ENCODE measurements around the gene HAND1.

The HAND1 gene

DNA sequence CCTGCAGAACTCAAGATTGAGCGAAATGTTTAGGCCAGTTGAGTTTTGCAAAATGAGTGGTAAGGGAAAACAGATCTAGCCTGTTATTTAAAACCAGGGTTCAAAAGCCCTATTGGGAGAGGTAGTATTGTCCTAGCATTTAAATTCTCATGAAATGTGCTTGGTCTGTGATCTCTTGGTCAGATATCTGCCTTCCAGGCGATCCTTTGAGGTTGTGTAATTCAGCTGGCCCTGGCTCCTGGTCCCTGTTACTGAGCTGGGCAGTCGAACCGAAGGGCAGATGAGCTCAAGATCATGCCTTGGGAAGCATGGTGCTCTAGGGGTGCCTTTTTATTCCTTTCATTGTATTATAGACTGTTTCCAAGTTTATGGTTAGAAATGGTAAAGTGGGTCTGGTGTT is 17.9 kb downstream of the HAND1 start:
- no peak overlapping the region for H2BK12ac ChIP-seq (ENCODE audit: low read length in 2 of 2)
- DNase-seq, result no peak
- H3K4ac ChIP-seq (ENCODE audit: low read depth in 1 of 2, low read length in 2 of 2), result no peak overlapping the region
- no peak overlapping the region for H3K9ac ChIP-seq (ENCODE audit: low read length)
- no peak overlapping the region for H3K4me3 ChIP-seq (ENCODE audit: insufficient read depth in 1 of 2, low read depth in 1 of 2, low read length in 2 of 2)
- no peak overlapping the region for H3K23ac ChIP-seq (ENCODE audit: low read length in 2 of 2)
- H4K91ac ChIP-seq (ENCODE audit: low read length), result no peak overlapping the region
- H2BK15ac ChIP-seq (ENCODE audit: low read depth, poor library complexity, severe bottlenecking), result no peak overlapping the region
- H2AFZ ChIP-seq (ENCODE audit: low read depth, low read length), result no peak overlapping the region
- no peaks in the 10 kb centered on the region for H3K27me3 ChIP-seq (ENCODE audit: control insufficient read depth in 1 of 2, insufficient read depth in 1 of 2, low read length in 2 of 2)
- WGBS, result 95% methylated on average over 4 of the region's 4 CpGs
- H3K9me3 ChIP-seq (ENCODE audit: control insufficient read depth, low read length), result no peaks in the 10 kb centered on the region
- no peaks in the 10 kb centered on the region for H3K4me1 ChIP-seq (ENCODE audit: control insufficient read depth, insufficient read depth, low read depth, low read length)
- no peak overlapping the region for H3K27ac ChIP-seq (ENCODE audit: low read length, poor library complexity, severe bottlenecking)
- H2BK120ac ChIP-seq (ENCODE audit: low read depth, low read length), result no peak overlapping the region
- peaks cover 5% of the 10 kb centered on the region for H3K79me1 ChIP-seq (replicated peaks; ENCODE audit: low read length, poor library complexity, severe bottlenecking)
- H3K36me3 ChIP-seq (ENCODE audit: control insufficient read depth in 1 of 2, insufficient read depth in 2 of 2, low read depth in 1 of 2, low read length in 2 of 2), result peaks cover 20 to 46% of the 10 kb centered on the region in 2 experiments
- H3K14ac ChIP-seq (ENCODE audit: low read length in 2 of 2), result no peak overlapping the region
- no peak overlapping the region for H3K18ac ChIP-seq (ENCODE audit: low read depth in 1 of 2, low read length in 2 of 2)
- H3K4me2 ChIP-seq (ENCODE audit: low read length, poor library complexity, severe bottlenecking), result no peak overlapping the region
- no peak overlapping the region for H2BK5ac ChIP-seq (ENCODE audit: low read depth, low read length, poor library complexity, severe bottlenecking)
- H4K8ac ChIP-seq (ENCODE audit: low read length), result no peak overlapping the region
- no peak overlapping the region for H2AK5ac ChIP-seq (ENCODE audit: low read length, severe bottlenecking)

GRCh38 chr5:154459015-154459414 is 19.0 kb downstream of the HAND1 start:
- Histone ChIP-seq H3K14ac (ENCODE audit: low read length in 2 of 2) (no peak overlapping the region), H2BK5ac (ENCODE audit: low read depth, low read length, poor library complexity, severe bottlenecking) (no peak overlapping the region), H3K27ac (ENCODE audit: low read length, poor library complexity, severe bottlenecking) (no peak overlapping the region), H3K4me1 (ENCODE audit: control insufficient read depth, insufficient read depth, low read depth, low read length) (no peaks in the 10 kb centered on the region), H2BK15ac (ENCODE audit: low read depth, poor library complexity, severe bottlenecking) (no peak overlapping the region), H3K36me3 (ENCODE audit: control insufficient read depth in 1 of 2, insufficient read depth in 2 of 2, low read depth in 1 of 2, low read length in 2 of 2) (peaks cover 24 to 58% of the 10 kb centered on the region in 2 experiments), H3K4me3 (ENCODE audit: insufficient read depth in 1 of 2, low read depth in 1 of 2, low read length in 2 of 2) (no peak overlapping the region), H3K23ac (ENCODE audit: low read length in 2 of 2) (no peak overlapping the region), H2AK5ac (ENCODE audit: low read length, severe bottlenecking) (no peak overlapping the region), H2AFZ (ENCODE audit: low read depth, low read length) (no peak overlapping the region), H3K4me2 (ENCODE audit: low read length, poor library complexity, severe bottlenecking) (no peak overlapping the region), H3K18ac (ENCODE audit: low read depth in 1 of 2, low read length in 2 of 2) (no peak overlapping the region), H3K9me3 (ENCODE audit: control insufficient read depth, low read length) (no peaks in the 10 kb centered on the region), H3K79me1 (replicated peaks; ENCODE audit: low read length, poor library complexity, severe bottlenecking) (peaks cover 5% of the 10 kb centered on the region), H2BK12ac (ENCODE audit: low read length in 2 of 2) (no peak overlapping the region), H2BK120ac (ENCODE audit: low read depth, low read length) (no peak overlapping the region), H3K27me3 (ENCODE audit: control insufficient read depth in 1 of 2, insufficient read depth in 1 of 2, low read length in 2 of 2) (no peaks in the 10 kb centered on the region), H3K9ac (ENCODE audit: low read length) (no peak overlapping the region), H4K91ac (ENCODE audit: low read length) (no peak overlapping the region), H3K4ac (ENCODE audit: low read depth in 1 of 2, low read length in 2 of 2) (no peak overlapping the region), H4K8ac (ENCODE audit: low read length) (no peak overlapping the region)
- 93% methylated on average over 3 of the region's 3 CpGs for WGBS
- no peak for DNase-seq

- no peak overlapping the region for H2BK15ac ChIP-seq (ENCODE audit: low read depth, poor library complexity, severe bottlenecking)
- H3K9ac ChIP-seq (ENCODE audit: low read length), result no peak overlapping the region
- H2BK12ac ChIP-seq (ENCODE audit: low read length in 2 of 2), result no peak overlapping the region
- H3K9me3 ChIP-seq (ENCODE audit: control insufficient read depth, low read length), result no peaks in the 10 kb centered on the region
- no peak overlapping the region for H2BK5ac ChIP-seq (ENCODE audit: low read depth, low read length, poor library complexity, severe bottlenecking)
- H4K8ac ChIP-seq (ENCODE audit: low read length), result no peak overlapping the region
- no peak overlapping the region for H2BK120ac ChIP-seq (ENCODE audit: low read depth, low read length)
- no peak overlapping the region for H2AFZ ChIP-seq (ENCODE audit: low read depth, low read length)
- peaks cover 40 to 82% of the 10 kb centered on the region in 2 experiments for H3K36me3 ChIP-seq (ENCODE audit: control insufficient read depth in 1 of 2, insufficient read depth in 2 of 2, low read depth in 1 of 2, low read length in 2 of 2)
- WGBS, result 100% methylated on average over 2 of the region's 3 CpGs
- no peaks in the 10 kb centered on the region for H3K27me3 ChIP-seq (ENCODE audit: control insufficient read depth in 1 of 2, insufficient read depth in 1 of 2, low read length in 2 of 2)
- H2AK5ac ChIP-seq (ENCODE audit: low read length, severe bottlenecking), result no peak overlapping the region
- peaks cover 10% of the 10 kb centered on the region for H3K79me1 ChIP-seq (replicated peaks; ENCODE audit: low read length, poor library complexity, severe bottlenecking)
- no peak overlapping the region for H3K4me2 ChIP-seq (ENCODE audit: low read length, poor library complexity, severe bottlenecking)
- no peak for DNase-seq
- H3K4me1 ChIP-seq (ENCODE audit: control insufficient read depth, insufficient read depth, low read depth, low read length), result no peaks in the 10 kb centered on the region
- no peak overlapping the region for H3K23ac ChIP-seq (ENCODE audit: low read length in 2 of 2)
- no peak overlapping the region for H4K91ac ChIP-seq (ENCODE audit: low read length)
- no peak overlapping the region for H3K4me3 ChIP-seq (ENCODE audit: insufficient read depth in 1 of 2, low read depth in 1 of 2, low read length in 2 of 2)
- H3K14ac ChIP-seq (ENCODE audit: low read length in 2 of 2), result peak overlapping the region in 1 of 2 experiments; percentile 29
- no peak overlapping the region for H3K27ac ChIP-seq (ENCODE audit: low read length, poor library complexity, severe bottlenecking)
- no peak overlapping the region for H3K18ac ChIP-seq (ENCODE audit: low read depth in 1 of 2, low read length in 2 of 2)
- H3K4ac ChIP-seq (ENCODE audit: low read depth in 1 of 2, low read length in 2 of 2), result no peak overlapping the region
Observed at GRCh38 chr5:154456540-154456939, 21.5 kb downstream of the HAND1 start.

- Histone ChIP-seq H3K4me2 (ENCODE audit: low read length, poor library complexity, severe bottlenecking) (no peak overlapping the region), H3K79me1 (replicated peaks; ENCODE audit: low read length, poor library complexity, severe bottlenecking) (peaks cover 16% of the 10 kb centered on the region), H3K23ac (ENCODE audit: low read length in 2 of 2) (no peak overlapping the region), H3K18ac (ENCODE audit: low read depth in 1 of 2, low read length in 2 of 2) (no peak overlapping the region), H3K36me3 (ENCODE audit: control insufficient read depth in 1 of 2, insufficient read depth in 2 of 2, low read depth in 1 of 2, low read length in 2 of 2) (peaks cover 40 to 87% of the 10 kb centered on the region in 2 experiments), H3K14ac (ENCODE audit: low read length in 2 of 2) (no peak overlapping the region), H4K91ac (ENCODE audit: low read length) (no peak overlapping the region), H2BK15ac (ENCODE audit: low read depth, poor library complexity, severe bottlenecking) (no peak overlapping the region), H3K27ac (ENCODE audit: low read length, poor library complexity, severe bottlenecking) (no peak overlapping the region), H2AFZ (ENCODE audit: low read depth, low read length) (no peak overlapping the region), H2AK5ac (ENCODE audit: low read length, severe bottlenecking) (no peak overlapping the region), H3K4me3 (ENCODE audit: insufficient read depth in 1 of 2, low read depth in 1 of 2, low read length in 2 of 2) (no peak overlapping the region), H2BK5ac (ENCODE audit: low read depth, low read length, poor library complexity, severe bottlenecking) (no peak overlapping the region), H3K4ac (ENCODE audit: low read depth in 1 of 2, low read length in 2 of 2) (no peak overlapping the region), H3K4me1 (ENCODE audit: control insufficient read depth, insufficient read depth, low read depth, low read length) (no peaks in the 10 kb centered on the region), H4K8ac (ENCODE audit: low read length) (no peak overlapping the region), H3K9me3 (ENCODE audit: control insufficient read depth, low read length) (no peaks in the 10 kb centered on the region), H2BK12ac (ENCODE audit: low read length in 2 of 2) (no peak overlapping the region), H3K27me3 (ENCODE audit: control insufficient read depth in 1 of 2, insufficient read depth in 1 of 2, low read length in 2 of 2) (no peaks in the 10 kb centered on the region), H2BK120ac (ENCODE audit: low read depth, low read length) (no peak overlapping the region), H3K9ac (ENCODE audit: low read length) (no peak overlapping the region)
- 100% methylated on average over 1 of the region's 5 CpGs for WGBS
- no peak for DNase-seq
Observed at GRCh38 chr5:154455585-154455984, 22.4 kb downstream of the HAND1 start.

Measured in mesenchymal stem cell (in vitro differentiated cells and primary cell).